A204.1 (cell line): ENCODE measurements around the gene DPF3.

Experiments
- FAIRE-seq: peaks from 2 replicates; lab custom pipeline; 2012; peaks lifted over from hg19 to GRCh38; lab: Jason Lieb, UNC

Gene DPF3

DNA sequence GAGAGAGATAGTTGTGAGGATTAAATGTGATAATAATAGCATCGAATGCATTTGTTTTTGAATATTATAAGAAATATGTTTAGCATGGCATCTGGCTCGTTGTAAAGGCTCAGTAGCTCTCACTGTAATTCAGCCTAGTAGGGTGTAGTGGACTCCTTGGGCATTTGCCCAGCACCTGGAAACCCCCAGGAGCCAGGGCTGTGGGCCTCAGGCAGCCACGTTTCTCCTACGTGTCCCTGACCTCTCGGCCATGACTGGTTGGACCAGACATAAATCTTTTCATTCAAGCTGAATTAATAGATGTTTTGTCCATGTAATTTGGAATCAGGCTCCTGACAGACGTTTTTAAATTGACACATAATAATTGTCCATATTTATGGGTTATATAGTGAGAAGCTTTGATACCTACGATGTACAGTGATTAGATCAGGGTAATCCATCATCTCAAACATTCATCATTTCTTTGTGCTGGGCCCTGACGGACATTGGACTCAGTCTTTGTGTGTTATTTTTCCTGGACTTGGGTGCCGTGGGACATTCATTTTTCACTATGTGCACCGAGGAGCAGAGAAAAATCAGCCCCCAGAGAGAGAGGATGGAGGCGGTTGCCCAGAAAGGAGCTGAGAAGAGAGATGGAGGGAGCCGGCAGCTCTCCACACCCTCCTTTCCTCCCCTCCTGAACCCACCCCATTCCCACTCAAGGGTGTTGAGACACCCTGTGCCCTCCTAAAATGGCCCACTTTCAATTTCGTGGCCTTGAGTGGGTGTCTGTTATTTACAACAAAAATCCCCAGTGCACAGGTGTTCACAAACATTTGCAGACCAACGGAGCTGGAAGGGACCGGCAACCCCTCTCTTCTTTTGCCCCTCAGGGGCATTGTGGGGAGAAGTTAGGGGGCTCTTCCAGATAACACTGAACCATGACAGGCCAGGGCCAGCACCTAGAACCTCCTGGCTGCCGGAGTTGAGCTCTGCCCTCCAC is 296.4 kb downstream of the DPF3 start:
- FAIRE-seq: no peak

DNA sequence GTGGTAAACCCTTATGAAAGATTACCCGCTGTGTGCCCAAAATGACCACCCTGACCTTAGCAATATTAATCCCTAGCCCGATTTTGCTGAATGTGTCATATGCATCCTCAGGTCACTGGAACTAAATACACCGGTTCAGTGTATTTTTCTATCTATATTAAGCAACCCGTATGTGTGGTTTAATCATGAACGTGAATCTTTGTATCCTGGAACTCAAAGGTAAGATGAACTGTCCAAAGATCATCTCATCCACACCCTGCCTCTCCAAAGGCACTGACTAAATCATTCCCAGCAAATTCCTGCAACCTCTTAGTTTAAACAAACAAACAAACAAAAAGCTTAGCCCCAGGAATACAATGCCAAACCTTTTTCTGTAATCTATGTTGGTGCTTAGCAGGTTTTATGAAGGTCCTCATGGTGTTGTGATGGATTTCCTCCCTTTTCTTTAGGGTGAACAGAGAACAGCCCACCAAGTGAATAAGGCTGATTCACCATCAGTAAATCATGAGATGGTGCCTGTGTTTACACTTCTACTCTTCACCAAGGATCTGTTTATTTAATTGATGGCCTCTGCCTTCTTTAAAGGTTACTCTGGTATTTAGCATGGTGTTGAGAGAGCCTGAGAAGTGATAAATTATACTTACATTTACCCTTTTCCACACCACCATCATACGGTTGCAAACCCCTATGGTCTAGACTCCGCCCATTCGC is 298.6 kb downstream of the DPF3 start:
- no peak for FAIRE-seq

DNA sequence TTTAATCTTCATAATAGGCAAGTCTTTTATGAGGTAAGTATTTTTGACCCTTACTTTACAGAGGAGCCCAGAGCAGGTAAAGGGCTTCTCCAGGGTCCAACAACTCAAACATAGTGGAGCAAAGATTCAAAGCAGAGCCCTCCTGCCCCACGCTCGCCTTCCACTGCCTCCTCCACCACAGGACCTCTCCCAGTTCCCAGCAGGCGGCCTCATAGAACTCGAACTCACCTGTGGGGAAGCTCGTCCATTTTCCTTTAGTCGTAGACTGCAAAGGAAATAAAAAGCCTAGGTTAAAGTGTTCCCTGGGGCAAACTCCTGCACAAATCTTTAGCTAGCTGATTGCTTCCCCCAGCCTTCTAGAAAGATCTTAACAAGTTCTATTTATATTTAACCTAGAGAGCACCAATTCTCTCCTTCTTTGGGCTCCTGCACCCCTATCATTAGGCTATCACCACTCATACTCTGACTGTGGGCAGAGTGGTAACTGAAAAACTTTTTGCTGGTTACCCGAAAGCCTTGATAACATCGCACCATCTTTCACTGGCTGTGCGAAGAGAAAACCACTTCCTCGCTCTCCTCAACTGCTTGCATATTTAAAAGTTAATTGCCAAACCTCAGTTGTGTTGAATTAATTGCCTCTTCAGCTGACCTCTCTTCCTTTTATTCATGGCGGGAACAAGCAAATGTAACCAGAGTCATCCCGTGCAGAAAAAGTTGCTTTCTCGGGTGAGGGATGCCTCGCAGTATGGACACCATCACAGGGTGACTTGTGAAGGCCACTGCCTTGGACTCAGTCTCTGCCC is 299.6 kb downstream of the DPF3 start:
- FAIRE-seq: no peak

DNA sequence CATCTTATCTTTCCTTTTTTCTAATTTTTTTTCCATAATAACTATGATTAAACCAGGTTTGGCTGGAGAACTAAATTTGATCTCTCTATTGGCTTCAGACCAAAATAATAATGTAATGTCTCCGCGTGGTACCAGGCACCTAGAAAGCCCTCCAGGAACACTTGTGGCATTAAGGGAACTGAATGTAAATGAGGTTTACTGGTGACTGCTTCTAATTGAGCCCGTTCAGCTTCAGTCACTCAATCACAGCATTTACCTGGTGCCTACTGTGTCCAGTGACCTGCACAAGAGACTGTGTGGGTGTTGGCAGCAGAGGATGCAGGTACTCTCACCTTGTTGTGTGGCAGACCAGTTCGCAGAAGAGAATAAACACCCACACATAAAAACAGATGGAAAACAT is 302.5 kb downstream of the DPF3 start:
- no peak for FAIRE-seq

DNA sequence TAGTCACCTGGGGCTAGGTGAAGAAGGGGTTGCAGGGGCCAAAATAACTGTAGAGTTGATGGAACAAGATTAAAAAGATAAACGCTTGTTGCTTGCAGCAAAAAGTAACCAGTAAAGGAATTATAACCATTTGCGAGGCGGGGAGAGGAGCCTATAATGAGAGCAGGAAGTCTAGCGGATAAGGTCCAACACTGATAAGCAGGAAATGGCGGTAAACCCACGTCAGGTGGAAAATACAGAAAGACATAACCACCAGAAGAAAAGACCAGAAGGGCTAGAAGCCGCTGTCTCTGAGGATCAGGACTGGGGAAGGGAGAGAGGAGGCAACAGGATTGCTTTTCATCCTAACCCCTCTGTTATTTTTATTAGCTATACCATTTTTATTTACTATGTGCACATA is 303.3 kb downstream of the DPF3 start:
- FAIRE-seq: no peak

DNA sequence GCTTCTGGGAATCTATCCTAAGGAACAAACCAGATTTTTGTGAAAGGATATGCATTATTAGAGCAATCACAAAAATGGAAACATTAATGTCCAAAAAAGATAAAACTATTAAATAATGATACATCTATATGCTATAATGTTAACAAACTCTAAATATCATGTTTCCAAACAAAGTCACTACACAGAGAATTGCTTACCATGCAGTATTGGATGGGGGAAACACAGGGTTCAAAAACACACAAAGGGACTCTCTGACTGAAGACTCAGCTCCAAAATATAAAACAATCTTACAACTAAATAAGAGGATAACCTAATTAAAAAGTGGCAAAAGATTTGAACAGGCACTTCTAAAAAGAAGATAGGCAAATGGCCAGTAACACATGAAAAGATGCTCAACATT is 304.2 kb downstream of the DPF3 start:
- no peak for FAIRE-seq

DNA sequence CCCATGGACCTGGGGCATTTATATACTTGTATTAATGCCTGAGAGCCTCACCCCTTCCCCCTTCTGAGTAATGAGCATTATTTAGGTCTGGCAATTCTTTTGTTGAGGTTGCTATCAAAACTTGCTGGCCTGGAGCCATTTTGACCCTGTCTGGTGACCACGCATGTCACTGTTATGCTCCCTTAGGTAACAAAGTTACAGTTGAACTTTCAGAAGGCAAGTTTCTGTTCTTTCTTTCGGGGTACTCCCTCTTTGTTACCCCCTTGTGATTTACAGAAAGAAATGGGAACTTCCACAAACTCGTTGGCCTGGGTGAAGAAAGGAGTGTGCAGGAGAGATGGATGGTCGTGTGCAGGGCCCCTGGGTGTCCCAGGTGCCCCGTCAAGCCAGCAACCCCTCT is 305.4 kb downstream of the DPF3 start:
- FAIRE-seq: no peak

DNA sequence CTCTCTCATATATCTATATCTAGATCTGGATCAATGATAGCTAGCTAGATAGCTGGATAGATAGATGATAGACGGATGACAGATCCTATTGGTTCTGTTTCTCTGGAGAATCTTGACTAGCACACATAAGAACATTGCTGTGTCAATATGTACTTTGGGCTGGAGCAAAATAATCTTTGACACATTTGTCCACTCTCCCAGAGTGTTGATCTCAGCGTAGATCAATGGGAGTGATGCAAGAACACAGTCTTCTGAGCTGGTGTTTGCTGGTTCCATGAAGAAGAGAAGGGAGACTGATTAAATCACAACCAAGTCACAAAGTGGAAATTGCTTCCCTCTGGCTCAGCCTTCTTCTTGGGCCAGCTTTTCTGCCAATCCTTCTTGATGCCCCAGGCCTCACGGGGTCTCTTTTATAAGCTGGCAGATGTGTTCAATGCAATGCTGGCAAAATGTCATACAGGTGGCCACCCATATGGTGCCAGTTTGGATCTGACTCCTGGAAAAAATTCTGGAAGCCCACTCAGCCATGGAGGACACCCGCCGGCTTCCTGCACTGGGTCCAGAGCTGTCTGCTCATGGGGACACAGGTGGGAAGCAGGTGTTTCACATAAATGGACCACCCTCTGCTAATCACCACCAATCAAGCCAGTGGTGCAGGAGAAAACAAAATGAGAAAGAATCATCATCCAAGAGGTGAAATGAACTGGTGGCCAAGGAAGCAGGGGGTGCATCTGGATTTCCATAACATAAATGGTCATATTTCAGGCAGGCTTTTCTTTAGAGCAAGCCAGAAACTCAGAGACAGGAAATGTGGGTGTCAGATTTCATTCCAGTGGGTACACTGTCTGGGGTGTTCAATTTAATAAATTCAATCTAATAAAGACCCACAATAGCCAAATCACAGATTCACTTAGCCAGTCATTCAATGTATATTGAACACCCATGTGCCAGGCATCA is 310.3 kb downstream of the DPF3 start:
- no peak for FAIRE-seq

DNA sequence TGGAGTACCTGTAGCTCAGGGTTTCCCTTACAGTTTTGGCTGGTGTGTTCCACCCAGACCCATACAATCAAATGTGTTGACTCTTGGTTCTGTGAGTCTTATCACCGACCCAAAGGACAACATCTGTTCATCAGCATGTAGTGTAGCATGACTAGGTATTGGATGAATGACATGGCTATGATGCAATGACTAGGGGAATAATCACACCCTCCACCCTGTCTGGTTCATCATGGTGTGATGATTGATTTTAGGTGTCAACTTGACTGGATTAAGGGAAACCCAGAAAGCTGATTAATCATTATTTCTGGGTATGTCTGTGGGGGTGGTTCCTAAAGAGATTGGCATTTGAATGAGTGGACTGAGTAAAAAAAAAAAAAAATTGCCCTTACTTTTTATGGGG is 311.3 kb downstream of the DPF3 start:
- no peak for FAIRE-seq

DNA sequence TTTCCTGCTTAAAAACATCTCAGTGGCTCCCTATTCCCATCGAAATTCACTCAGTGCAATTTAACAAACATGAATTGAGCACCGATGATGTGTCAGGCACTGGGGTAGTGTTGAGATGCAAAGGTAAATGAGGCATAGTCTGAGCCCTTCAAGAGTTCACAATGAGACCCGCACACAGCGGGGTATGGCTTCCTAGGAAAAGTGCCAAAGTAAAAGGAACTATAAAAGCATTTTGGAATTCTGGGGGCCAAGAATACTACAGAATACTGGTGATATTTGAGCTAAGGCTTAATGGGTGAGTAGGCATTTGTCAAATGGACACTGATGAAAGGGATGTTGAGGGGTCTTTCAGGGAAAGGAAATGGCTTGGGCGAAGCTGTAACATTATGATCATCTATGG is 315.4 kb downstream of the DPF3 start:
- no peak for FAIRE-seq

DNA sequence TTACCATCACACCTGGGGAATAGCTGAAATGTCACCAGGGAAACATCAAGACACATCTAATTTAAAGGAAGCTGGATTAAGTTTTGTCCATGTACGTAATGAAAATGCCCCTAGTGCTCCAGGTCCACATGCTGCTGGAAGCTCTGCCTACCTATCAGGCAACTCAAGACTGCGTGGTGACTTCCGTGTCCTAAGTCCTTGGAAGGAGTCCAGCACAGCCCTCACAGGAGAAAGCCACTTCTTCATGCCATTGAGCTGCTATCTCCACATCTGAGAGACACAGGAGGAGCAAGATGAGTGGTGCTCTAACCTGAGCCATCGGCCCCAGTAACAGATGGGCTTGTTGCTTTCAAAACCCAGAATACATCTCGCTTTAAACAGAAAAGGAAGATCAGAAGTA is 316.4 kb downstream of the DPF3 start:
- no peak for FAIRE-seq

DNA sequence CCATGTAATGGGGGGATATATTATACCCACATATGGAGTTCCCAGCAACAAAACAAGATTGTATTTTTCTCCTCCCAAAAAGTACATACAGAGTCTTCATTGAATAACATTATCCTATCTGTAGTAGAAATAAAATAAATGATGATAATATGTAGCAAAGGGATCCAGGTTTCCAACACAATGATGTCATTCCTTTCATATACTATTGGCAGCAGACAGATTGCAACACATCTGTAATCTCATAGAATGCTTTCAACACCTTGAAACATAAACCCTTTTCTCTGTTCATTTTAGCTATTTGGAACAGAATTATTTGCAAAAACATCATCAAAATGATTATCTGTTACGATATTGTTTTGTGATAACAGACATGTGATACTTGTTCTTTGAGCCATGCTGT is 317.6 kb downstream of the DPF3 start:
- no peak for FAIRE-seq

DNA sequence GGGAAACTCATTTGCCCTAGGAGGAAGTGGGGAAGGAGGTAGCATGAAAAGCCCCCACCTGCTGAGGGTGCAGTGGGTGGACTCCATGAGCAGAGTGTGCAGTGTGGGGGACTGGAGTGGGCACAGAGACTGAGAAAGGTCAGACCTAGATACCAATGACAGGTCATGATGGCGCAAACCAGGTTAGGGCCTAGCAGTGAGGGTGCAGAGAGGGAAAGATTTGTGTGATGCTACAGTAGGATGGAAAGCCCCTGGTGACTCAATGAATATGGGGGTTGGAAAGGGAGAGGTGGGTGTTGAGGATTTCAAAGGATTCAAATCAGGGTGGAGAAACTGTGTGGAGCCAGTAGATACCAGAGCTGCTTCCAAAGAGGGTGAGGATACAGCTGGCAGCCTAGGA is 319.2 kb downstream of the DPF3 start:
- no peak for FAIRE-seq

DNA sequence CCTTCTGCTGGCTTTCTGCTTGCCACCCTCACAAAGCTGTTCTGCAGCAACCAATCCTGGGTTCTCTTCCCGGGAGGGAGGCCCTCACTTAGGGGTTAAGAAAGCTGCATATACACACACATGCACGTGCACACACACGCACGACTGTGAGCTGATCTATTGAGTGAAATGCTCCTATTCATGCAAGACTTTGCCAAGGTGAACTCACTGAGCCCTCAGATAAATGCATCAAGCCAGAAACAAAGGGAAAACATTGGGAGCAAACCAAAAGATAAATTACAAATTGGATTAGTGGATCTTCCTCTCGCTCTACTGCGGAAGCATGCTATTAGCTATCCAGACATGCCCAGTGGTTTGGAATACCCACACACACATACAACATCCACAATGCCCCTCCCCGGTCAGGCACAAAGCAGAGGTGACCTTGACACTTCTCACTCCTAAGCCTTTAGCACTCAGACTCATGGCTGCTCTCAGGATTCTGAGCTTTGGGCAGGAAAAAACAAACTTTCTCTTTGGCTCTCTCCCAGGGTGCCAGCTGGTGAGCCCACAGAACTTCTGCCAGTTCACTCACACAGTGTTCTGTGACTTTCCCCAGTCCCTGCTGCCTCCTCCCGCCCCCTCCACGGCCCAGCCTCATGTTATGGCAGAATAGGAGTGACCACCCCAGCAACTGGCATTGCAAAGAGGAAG is 320.0 kb downstream of the DPF3 start:
- FAIRE-seq: no peak
